GM21717 (cell line): ENCODE measurements around the gene PHKB.

Experiments
- ATAC-seq: cut with Tn5 transposase; IDR thresholded peaks from one replicate; pipeline ENCODE4 v1.9.1; 2021; ENCODE audit warnings: mild to moderate bottlenecking, moderate library complexity; ENCODE audit not compliant: unreplicated experiment

Gene PHKB

GRCh38 chr16:47722046-47722445 is 260.9 kb downstream of the PHKB start:
- ATAC-seq: no peak

DNA sequence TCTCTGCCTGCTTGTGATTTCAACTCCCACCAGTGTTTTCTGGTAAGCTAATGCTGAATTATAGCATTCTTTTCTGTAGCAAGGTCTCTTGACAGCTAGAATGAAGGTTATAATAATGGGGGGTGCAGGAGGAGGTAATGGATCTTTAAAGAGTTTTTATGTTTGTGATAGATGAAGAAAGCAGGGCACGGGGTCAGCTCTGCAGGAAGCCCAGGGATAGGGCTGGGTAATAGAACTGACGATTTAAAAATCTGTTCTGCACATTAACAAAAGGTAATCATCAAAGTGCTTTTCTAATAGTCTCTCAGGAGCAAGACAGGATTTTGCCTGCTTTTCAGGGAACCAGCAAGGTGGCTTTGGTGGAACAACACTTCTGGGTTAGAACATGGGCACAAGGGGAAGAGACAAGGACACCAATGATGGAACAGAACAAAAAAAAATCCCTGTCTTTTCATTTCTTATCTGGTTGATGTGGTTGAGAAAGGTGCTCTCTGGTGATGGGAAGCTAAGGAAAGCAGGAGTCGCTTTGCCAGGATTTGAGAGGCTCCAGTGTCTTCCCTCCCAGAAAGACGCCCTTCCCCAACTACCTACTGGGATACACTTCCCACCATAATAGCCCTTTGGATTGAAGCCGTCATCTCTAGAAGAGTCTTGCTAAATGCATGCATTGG is 263.1 kb downstream of the PHKB start:
- ATAC-seq: no peak

DNA sequence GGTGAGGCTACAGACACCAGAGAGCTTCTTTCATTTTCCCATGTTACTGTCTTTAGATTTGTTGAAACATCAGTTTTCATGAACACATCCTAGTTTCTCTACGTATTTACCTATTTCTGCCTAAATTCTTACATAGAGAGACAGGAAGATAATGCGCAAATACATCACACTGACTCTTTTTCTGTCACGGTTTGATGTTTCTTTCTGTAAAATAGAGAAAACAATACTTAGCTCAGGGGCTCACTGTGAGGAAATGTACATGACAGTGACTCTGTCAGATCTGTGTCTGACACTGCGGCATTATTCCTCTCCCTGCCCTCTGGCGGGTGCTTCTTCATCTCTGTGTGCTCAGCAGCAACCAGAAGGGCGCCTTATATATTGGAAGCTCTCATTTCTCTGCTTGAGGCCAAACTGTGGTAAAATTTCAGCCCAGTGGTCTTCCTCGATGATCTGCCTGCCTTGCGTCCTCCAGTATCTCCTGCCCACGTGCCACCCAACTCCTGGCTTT is 264.1 kb downstream of the PHKB start:
- no peak for ATAC-seq

GRCh38 chr16:47726031-47726675 is 265.0 kb downstream of the PHKB start:
- no peak for ATAC-seq

DNA sequence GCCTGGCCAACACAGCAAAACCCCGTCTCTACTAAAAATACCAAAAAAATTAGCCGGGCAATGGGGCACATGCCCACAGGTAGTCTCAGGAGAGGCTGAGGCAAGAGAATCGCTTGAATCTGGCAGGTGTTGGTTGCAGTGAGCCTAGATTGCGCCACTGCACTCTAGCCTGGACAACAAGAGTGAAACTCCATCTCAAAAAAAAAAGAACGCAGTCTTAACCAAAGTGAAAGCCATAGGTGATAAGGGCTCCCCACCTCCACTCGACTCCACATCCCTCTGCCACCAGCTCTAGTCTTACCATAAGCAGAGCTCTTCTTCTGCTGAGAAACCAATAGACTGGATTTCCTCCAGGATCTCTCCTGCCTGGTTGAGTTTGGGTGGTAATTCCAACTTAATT is 266.0 kb downstream of the PHKB start:
- no peak for ATAC-seq

DNA sequence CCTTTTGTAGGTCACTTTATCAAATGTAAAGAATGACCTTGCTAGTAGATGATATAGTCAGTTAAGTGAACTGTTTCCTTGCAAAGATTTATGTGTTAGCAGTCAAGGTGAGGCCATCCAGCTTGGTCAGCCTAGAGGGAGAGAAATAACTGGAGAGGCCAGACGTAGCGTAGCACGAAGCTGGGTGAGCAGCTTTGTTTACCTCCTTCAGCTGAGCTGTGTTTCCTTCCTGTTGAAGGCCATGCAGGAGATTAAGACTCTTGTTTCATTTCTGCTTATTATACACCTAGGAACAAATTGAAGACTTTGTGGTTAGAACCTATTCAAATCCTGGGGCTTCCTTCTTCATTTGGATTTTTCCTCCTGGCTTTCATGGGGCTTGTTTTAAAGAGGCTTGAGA is 267.1 kb downstream of the PHKB start:
- no peak for ATAC-seq

- ATAC-seq: no peak
These were observed 268.6 kb downstream of the PHKB start for GRCh38 chr16:47729701-47730100.

DNA sequence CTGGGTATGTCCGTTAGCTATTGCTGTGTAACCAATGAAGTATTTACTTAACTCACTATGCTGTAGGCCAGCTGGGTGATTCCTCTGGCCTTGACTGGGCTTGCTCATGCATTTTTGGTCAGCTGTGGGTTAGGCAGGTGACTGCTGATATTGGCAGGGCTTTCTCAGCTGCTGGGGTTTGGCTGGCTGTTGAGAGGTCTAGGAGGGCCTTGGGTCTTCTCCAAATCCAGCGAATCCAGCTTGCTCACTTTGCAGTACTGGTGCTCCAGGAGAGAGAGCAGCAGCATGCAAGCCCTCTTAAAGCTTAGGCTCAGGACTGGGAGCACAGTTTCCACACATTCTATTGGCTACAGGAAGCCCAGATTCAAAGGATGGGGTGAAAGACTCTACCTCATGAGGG is 270.1 kb downstream of the PHKB start:
- ATAC-seq: no peak

GRCh38 chr16:47732122-47732521 is 271.0 kb downstream of the PHKB start:
- ATAC-seq: no peak

DNA sequence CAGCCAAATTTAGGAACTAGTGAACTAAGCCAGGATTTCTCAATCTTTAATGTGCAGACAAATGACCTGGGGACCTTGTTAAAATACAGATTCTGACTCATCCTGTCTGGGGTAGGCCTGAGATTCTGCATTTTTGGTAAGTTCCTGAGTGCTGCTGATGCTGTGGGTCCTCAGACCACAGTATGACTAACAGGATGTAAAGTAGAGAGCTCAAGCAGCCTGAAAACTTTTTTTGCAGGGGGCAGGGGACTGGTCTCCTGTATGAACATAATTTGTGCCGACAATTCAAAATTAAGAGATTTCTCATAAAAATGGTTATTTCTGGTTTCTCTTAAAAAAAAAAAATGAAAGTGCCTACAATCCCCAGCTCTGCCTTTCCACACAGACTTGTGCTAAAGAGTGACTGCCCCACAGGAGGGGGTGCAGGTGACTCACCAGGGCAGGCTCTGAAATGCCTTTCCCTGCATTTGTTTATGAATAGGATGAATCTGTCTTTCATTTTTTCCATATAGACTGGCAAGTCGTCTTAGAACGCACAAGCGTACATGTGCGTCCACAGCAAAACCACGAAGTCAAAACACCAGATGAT is 271.5 kb downstream of the PHKB start:
- ATAC-seq: no peak

- ATAC-seq: no peak
These were observed 273.1 kb downstream of the PHKB start for GRCh38 chr16:47734081-47734857.

DNA sequence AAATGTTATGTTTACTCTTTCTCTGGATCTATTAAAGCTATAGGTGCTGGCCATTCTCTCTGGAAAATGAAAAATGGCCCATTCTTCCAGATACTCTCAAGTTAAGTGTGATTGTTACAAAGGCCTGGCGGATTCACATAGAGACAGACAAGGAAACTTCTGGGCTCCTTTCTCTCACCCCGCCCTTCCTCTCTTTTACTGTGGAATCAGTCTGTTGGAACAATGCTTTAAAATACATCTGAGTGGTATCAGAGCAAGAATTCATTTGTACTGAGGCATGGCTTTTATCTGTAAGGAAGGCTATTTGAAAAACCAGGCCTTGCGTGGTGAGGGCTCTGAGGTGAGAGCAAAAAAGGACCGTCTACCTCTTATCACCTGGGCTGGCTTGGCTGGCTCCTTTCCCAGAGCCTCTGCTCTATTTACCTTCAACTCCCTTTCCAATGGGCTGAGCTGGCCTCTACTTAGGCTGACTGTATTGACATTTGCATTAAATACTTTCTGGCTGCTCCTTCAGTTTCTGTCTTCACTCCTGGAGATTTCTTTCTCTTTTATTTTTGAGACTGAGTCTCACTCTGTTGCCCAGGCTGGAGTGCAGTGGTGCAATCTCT is 274.0 kb downstream of the PHKB start:
- no peak for ATAC-seq

DNA sequence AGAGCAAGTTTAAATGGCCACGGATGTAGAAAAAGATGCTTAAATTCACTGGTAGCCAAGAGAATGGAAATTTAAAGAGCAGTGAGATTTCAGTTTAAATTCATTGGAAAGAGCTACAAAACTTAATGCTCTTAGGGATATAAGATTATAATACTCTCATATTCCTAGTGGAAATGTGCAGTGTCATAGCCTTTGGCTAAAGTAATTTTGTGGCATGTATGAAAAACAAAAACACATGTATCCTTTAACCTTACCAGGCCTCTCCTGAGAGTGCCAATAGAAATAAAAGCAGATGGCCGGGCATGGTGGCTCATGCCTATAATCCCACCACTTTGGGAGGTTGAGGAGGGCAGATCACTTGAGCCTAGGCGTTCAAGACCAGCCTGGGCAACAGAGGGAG is 289.2 kb downstream of the PHKB start:
- ATAC-seq: no peak
